ENCODE data around the gene CABYR.
"Not testable (repeated sequence)": the region's sequence is repeated elsewhere in the genome, so short reads cannot be mapped to it uniquely, and the experiment has no call there.

CABYR gene

DNA sequence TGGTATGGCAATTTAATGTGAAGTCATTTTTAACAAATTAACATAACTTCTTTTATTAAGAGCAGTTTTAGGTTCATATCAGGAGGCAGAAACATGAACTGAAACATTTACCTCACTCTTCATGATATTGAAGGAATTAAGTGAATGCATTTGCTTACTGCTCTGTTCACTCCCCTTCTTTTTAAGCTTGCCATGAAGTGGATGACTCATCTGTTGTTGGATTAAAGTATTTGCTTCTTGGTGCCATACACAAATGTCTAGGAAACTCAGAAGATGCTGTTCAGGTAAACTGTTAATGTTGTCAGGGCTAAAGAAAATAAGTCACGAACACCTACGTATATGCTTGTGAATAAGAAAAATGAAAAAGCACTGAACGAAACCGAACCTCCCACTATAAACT is 10.2 kb upstream of the CABYR start:
- DNase-seq (ENCODE audit: low spot score), result no peak

GRCh38 chr18:24130494-24130893 is 8.4 kb upstream of the CABYR start:
- no peak for DNase-seq (ENCODE audit: low spot score)

- DNase-seq (ENCODE audit: low spot score), result no peak
Measured at GRCh38 chr18:24136967-24137373, 1.9 kb upstream of the CABYR start.

DNA sequence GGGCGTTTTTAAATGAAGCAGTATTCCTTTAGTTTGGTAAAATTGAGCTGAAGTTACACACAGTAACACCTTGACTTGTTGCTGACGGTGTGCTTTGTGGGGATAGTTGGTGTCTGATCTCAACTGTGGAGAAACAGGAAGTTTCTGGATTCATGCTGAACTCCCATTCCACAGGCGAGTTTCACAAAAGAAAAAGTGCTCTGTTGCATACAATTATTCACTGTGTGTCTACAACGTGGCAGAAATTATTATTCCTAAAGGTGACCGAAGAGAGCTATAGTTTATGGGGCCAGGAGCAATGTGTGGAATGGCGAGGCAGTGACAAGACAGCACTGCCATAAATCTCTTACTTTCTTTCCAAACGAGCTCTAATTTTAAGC is 463 bp upstream of the CABYR start:
- no peak for DNase-seq (ENCODE audit: low spot score)

DNA sequence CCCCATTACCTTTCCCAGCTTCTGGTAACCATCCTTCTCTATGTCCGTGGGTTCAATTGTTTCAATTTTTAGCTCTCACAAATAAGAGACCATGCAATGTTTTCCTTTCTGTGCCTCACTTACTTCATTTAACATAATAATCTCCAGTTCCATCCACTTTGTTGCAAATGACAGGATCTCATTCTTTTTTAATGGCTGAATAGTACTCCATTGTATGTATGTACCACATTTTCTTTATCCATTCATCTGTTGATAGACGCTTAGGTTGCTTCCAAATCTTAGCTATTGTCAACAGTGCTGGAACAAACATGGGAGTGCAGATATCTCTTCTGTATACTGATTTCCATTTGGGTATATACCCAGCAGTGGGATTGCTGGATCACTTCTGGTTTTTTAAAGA is 1.8 kb downstream of the CABYR start:
- no peak for DNase-seq (ENCODE audit: low spot score)

GRCh38 chr18:24142376-24142775 is 3.5 kb downstream of the CABYR start:
- DNase-seq (ENCODE audit: low spot score), result no peak

- not testable (repeated sequence) for DNase-seq (ENCODE audit: low spot score)
Measured at GRCh38 chr18:24149591-24149990, 10.7 kb downstream of the CABYR start.

- DNase-seq (ENCODE audit: low spot score), result no peak
Measured at GRCh38 chr18:24153397-24153796, 14.5 kb downstream of the CABYR start.

- DNase-seq (ENCODE audit: low spot score), result no peak
Measured at GRCh38 chr18:24157855-24158254, 19.0 kb downstream of the CABYR start.

GRCh38 chr18:24160086-24160485 is 21.2 kb downstream of the CABYR start:
- DNase-seq (ENCODE audit: low spot score), result no peak

- no peak for DNase-seq (ENCODE audit: low spot score)
Measured at GRCh38 chr18:24161304-24161703, 22.4 kb downstream of the CABYR start.

DNA sequence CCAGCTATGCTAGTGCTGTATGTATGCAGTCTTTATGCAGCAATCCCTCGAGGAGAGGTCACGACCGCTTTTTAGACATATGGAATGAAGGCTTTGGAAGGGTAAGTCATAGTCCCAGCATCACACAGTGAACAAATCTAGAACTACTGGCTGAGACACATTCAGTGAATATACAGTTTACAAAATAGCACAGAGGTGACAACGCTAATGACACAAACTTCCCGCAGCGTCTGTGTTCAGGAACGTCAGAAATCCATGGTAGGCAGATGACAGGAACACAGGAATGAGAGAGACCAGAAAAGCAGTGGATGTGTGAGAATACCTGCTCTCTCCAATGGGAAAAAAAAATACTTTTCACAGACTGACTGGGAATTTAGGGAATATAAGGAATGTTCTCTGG is 29.6 kb downstream of the CABYR start:
- no peak for DNase-seq (ENCODE audit: low spot score)

GRCh38 chr18:24170360-24170759 is 31.5 kb downstream of the CABYR start:
- DNase-seq (ENCODE audit: low spot score), result no peak

- DNase-seq (ENCODE audit: low spot score), result no peak
Measured at GRCh38 chr18:24173997-24174396, 35.1 kb downstream of the CABYR start.

GRCh38 chr18:24176727-24177416 is 38.0 kb downstream of the CABYR start:
- peak; percentile 78 for DNase-seq (ENCODE audit: low spot score)

DNA sequence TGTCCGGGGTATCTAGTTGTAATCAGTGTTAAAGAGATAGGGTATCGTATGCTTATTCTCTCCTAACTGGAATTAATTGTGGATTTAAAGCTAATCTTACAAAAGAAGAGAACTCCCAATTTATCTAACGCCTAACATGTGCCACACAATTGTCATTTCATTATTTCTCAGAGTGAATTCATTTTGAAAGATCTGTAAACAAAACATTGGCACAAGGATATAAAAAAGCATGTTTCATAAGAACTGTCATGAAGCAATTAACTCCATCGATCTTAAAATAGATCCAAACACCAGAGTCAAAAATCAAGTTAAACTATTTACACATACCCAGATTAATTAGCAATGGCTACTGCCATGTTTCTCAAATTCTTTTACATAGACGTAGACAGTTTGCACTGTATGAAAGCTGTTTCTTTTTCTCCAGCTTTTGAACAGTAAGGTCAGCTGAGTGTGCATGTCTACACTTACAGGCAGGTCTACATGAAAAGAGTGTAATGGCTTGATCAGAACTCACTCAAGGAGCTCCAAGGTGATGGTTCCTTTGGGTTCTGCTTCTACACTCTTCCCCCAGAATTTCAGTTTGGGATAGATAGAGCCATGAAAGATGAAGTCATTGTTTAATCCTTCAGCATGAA is 38.8 kb downstream of the CABYR start:
- DNase-seq (ENCODE audit: low spot score), result no peak

DNA sequence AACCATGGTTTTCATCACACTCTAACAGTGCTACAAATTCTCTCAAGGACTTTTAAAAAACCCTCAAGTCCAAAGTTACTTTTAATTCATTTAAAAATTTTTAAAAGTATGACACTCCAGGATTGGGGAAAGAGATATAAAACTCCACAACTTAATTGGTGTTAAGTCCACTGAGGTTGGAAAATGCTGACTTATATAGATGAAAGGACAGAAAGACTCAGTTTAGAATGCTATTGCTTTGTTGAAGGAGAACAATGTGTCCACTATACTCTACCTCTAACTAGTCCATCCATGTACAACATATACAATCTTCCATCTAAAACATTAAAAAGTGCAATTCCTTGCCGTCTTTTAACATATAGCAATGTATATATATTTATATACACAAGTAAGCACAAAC is 41.2 kb downstream of the CABYR start:
- no peak for DNase-seq (ENCODE audit: low spot score)

DNA sequence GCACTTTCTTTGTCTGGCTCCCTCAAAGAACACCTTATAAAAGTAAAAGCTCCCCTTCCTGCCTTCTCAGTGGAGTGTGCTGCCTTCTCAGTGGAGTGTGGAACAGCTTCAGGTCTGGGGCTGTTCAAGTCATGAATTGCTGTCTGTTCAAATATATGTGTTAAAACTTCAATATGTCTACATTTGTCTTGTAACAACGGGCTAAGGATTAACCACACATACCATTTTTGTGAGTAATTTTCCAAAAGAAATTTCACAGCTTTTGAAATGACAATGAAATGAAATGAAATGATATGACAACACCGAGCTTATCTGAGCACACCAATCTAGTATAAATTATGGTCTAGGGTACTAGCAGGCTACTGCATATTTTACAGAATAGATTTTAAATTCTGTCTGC is 42.9 kb downstream of the CABYR start:
- no peak for DNase-seq (ENCODE audit: low spot score)

- no peak for DNase-seq (ENCODE audit: low spot score)
Measured at GRCh38 chr18:24185805-24186204, 46.9 kb downstream of the CABYR start.

- no peak for DNase-seq (ENCODE audit: low spot score)
Measured at GRCh38 chr18:24187049-24187448, 48.2 kb downstream of the CABYR start.

DNA sequence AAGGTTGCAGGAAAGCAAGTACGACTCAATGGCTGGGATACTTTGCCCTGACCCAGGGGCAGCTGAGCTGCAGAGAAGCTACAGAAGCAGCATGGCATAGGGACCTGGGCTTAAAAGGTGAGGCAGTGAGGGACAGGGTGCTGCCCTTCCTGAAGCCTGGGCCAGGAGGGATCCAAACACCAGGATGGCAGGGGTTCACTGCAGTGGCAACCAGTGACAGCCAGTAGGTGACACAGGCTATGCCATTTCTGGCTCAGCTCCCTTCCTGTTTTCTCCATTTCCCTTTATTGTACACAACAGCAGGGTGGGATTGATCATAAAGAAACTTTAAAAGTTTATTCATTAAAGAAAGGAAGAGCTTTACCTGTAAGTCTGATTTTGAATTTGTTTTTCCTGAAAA is 48.8 kb downstream of the CABYR start:
- no peak for DNase-seq (ENCODE audit: low spot score)

- DNase-seq (ENCODE audit: low spot score), result no peak
Measured at GRCh38 chr18:24188120-24188519, 49.3 kb downstream of the CABYR start.

DNA sequence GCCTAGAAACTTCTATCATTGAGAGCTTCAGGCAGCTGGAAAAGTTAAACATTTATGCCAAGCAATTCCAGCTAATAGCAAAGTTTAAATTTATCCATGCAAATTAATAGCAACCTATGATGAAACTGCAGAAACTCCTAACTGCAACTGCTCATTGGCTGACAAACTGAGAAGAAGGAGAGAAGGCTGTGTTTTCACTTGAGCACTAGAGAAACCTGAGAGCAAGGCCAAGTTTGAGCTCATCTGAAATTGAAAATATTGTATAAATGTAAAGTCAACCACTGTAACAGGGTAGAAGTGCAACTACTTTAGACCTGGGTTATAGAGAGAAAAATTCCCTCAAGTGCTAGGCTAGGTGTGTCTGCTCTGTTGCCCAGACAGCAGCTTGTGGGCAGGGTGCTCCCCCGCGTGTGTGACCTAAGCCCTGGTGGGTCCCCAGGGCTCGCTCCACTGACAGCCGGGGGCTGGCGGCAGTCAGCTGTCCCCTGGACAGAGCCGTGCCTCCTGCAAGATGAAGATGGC is 50.2 kb downstream of the CABYR start:
- no peak for DNase-seq (ENCODE audit: low spot score)
